ENCODE data around the gene ZKSCAN7.

Gene ZKSCAN7

GRCh38 chr3:44554626-44555592 lies at the start of gene ZKSCAN7:
TSS of gene ZKSCAN7 (plus strand) at chr3:44555193. CDS start at chr3:44557048, 1,855 bp downstream.
- peaks cover 10% of the 10 kb centered on the region for H3K4me1 ChIP-seq (ENCODE audit: control insufficient read depth, insufficient read depth, low read length)
- H3K36me3 ChIP-seq (ENCODE audit: control insufficient read depth, insufficient read depth, low read length, severe bottlenecking) = no peaks in the 10 kb centered on the region
- peak; percentile 77 for DNase-seq (ENCODE audit: low read depth)

GRCh38 chr3:44506556-44506955 lies 48.4 kb upstream of the ZKSCAN7 start:
- H3K4me1 ChIP-seq (ENCODE audit: control insufficient read depth, insufficient read depth, low read length) = peaks cover 16% of the 10 kb centered on the region
- H3K36me3 ChIP-seq (ENCODE audit: control insufficient read depth, insufficient read depth, low read length, severe bottlenecking) = peaks cover 14% of the 10 kb centered on the region
- no peak overlapping the region for H3K4me3 ChIP-seq (ENCODE audit: low read length)
- no peak overlapping the region for H3K9ac ChIP-seq (ENCODE audit: low read length)
- H3K27me3 ChIP-seq (replicated peaks; ENCODE audit: control insufficient read depth, insufficient read depth, low read length) = no peaks in the 10 kb centered on the region
- peaks cover 10% of the 10 kb centered on the region for H3K9me3 ChIP-seq (ENCODE audit: control insufficient read depth, low read length)
- DNase-seq (ENCODE audit: low read depth) = no peak

More at GRCh38 chr3:44554626-44555592, at the start of gene ZKSCAN7:
- peaks cover 17% of the 10 kb centered on the region for H3K9me3 ChIP-seq (ENCODE audit: control insufficient read depth, low read length)
- peak within 1 kb of the TSS; percentile 93 for H3K4me3 ChIP-seq (ENCODE audit: low read length)
- H3K9ac ChIP-seq (ENCODE audit: low read length) = peak within 1 kb of the TSS; percentile 92
- peaks cover 26% of the 10 kb centered on the region for H3K27me3 ChIP-seq (replicated peaks; ENCODE audit: control insufficient read depth, insufficient read depth, low read length)

GRCh38 chr3:44506961-44507360 lies 48.0 kb upstream of the ZKSCAN7 start:
- no peak overlapping the region for H3K4me3 ChIP-seq (ENCODE audit: low read length)
- H3K27me3 ChIP-seq (replicated peaks; ENCODE audit: control insufficient read depth, insufficient read depth, low read length) = no peaks in the 10 kb centered on the region
- peaks cover 12% of the 10 kb centered on the region for H3K36me3 ChIP-seq (ENCODE audit: control insufficient read depth, insufficient read depth, low read length, severe bottlenecking)
- H3K9me3 ChIP-seq (ENCODE audit: control insufficient read depth, low read length) = peaks cover 6% of the 10 kb centered on the region
- DNase-seq (ENCODE audit: low read depth) = no peak
- H3K9ac ChIP-seq (ENCODE audit: low read length) = no peak overlapping the region
- H3K4me1 ChIP-seq (ENCODE audit: control insufficient read depth, insufficient read depth, low read length) = peaks cover 16% of the 10 kb centered on the region

- peaks cover 16% of the 10 kb centered on the region for H3K4me1 ChIP-seq (ENCODE audit: control insufficient read depth, insufficient read depth, low read length)
- H3K9me3 ChIP-seq (ENCODE audit: control insufficient read depth, low read length) = no peaks in the 10 kb centered on the region
- peaks cover 8% of the 10 kb centered on the region for H3K36me3 ChIP-seq (ENCODE audit: control insufficient read depth, insufficient read depth, low read length, severe bottlenecking)
- H3K27me3 ChIP-seq (replicated peaks; ENCODE audit: control insufficient read depth, insufficient read depth, low read length) = no peaks in the 10 kb centered on the region
- peak overlapping the region; percentile 87 for H3K4me3 ChIP-seq (ENCODE audit: low read length)
- peak; percentile 34 for DNase-seq (ENCODE audit: low read depth)
- peak overlapping the region; percentile 85 for H3K9ac ChIP-seq (ENCODE audit: low read length)
These were observed 45.5 kb upstream of the ZKSCAN7 start for GRCh38 chr3:44509393-44509921.

- peak overlapping the region; percentile 85 for H3K9ac ChIP-seq (ENCODE audit: low read length)
- H3K36me3 ChIP-seq (ENCODE audit: control insufficient read depth, insufficient read depth, low read length, severe bottlenecking) = peaks cover 8% of the 10 kb centered on the region
- H3K27me3 ChIP-seq (replicated peaks; ENCODE audit: control insufficient read depth, insufficient read depth, low read length) = no peaks in the 10 kb centered on the region
- DNase-seq (ENCODE audit: low read depth) = no peak
- H3K4me3 ChIP-seq (ENCODE audit: low read length) = peak overlapping the region; percentile 87
- H3K9me3 ChIP-seq (ENCODE audit: control insufficient read depth, low read length) = no peaks in the 10 kb centered on the region
- H3K4me1 ChIP-seq (ENCODE audit: control insufficient read depth, insufficient read depth, low read length) = peaks cover 16% of the 10 kb centered on the region
These were observed 45.0 kb upstream of the ZKSCAN7 start for GRCh38 chr3:44510000-44510368.

- Histone ChIP-seq H3K36me3 (ENCODE audit: control insufficient read depth, insufficient read depth, low read length, severe bottlenecking) (peaks cover 7% of the 10 kb centered on the region), H3K4me3 (ENCODE audit: low read length) (peak overlapping the region; percentile 87)
These were observed 43.8 kb upstream of the ZKSCAN7 start for GRCh38 chr3:44511238-44511566.

GRCh38 chr3:44513513-44513912 lies 41.5 kb upstream of the ZKSCAN7 start:
- peaks cover 14% of the 10 kb centered on the region for H3K27me3 ChIP-seq (replicated peaks; ENCODE audit: control insufficient read depth, insufficient read depth, low read length)
- no peaks in the 10 kb centered on the region for H3K36me3 ChIP-seq (ENCODE audit: control insufficient read depth, insufficient read depth, low read length, severe bottlenecking)
- DNase-seq (ENCODE audit: low read depth) = no peak
- no peak overlapping the region for H3K4me3 ChIP-seq (ENCODE audit: low read length)
- no peaks in the 10 kb centered on the region for H3K9me3 ChIP-seq (ENCODE audit: control insufficient read depth, low read length)
- H3K4me1 ChIP-seq (ENCODE audit: control insufficient read depth, insufficient read depth, low read length) = peaks cover 16% of the 10 kb centered on the region
- no peak overlapping the region for H3K9ac ChIP-seq (ENCODE audit: low read length)

More at GRCh38 chr3:44511238-44511566, 43.8 kb upstream of the ZKSCAN7 start:
- peaks cover 6% of the 10 kb centered on the region for H3K27me3 ChIP-seq (replicated peaks; ENCODE audit: control insufficient read depth, insufficient read depth, low read length)
- peak overlapping the region; percentile 85 for H3K9ac ChIP-seq (ENCODE audit: low read length)
- peaks cover 16% of the 10 kb centered on the region for H3K4me1 ChIP-seq (ENCODE audit: control insufficient read depth, insufficient read depth, low read length)
- peak; percentile 9 for DNase-seq (ENCODE audit: low read depth)
- H3K9me3 ChIP-seq (ENCODE audit: control insufficient read depth, low read length) = no peaks in the 10 kb centered on the region

GRCh38 chr3:44516230-44516629 lies 38.8 kb upstream of the ZKSCAN7 start:
- peaks cover 32% of the 10 kb centered on the region for H3K27me3 ChIP-seq (replicated peaks; ENCODE audit: control insufficient read depth, insufficient read depth, low read length)
- no peaks in the 10 kb centered on the region for H3K9me3 ChIP-seq (ENCODE audit: control insufficient read depth, low read length)
- H3K4me3 ChIP-seq (ENCODE audit: low read length) = no peak overlapping the region
- no peak for DNase-seq (ENCODE audit: low read depth)
- H3K9ac ChIP-seq (ENCODE audit: low read length) = no peak overlapping the region
- no peaks in the 10 kb centered on the region for H3K36me3 ChIP-seq (ENCODE audit: control insufficient read depth, insufficient read depth, low read length, severe bottlenecking)
- peaks cover 3% of the 10 kb centered on the region for H3K4me1 ChIP-seq (ENCODE audit: control insufficient read depth, insufficient read depth, low read length)

GRCh38 chr3:44518782-44519156 lies 36.2 kb upstream of the ZKSCAN7 start:
- Histone ChIP-seq H3K36me3 (ENCODE audit: control insufficient read depth, insufficient read depth, low read length, severe bottlenecking) (no peaks in the 10 kb centered on the region), H3K9ac (ENCODE audit: low read length) (no peak overlapping the region), H3K27me3 (replicated peaks; ENCODE audit: control insufficient read depth, insufficient read depth, low read length) (peaks cover 42% of the 10 kb centered on the region), H3K9me3 (ENCODE audit: control insufficient read depth, low read length) (no peaks in the 10 kb centered on the region), H3K4me1 (ENCODE audit: control insufficient read depth, insufficient read depth, low read length) (no peaks in the 10 kb centered on the region), H3K4me3 (ENCODE audit: low read length) (no peak overlapping the region)
- no peak for DNase-seq (ENCODE audit: low read depth)

- Histone ChIP-seq H3K27me3 (replicated peaks; ENCODE audit: control insufficient read depth, insufficient read depth, low read length) (peaks cover 42% of the 10 kb centered on the region), H3K4me1 (ENCODE audit: control insufficient read depth, insufficient read depth, low read length) (no peaks in the 10 kb centered on the region), H3K9ac (ENCODE audit: low read length) (no peak overlapping the region), H3K36me3 (ENCODE audit: control insufficient read depth, insufficient read depth, low read length, severe bottlenecking) (no peaks in the 10 kb centered on the region), H3K9me3 (ENCODE audit: control insufficient read depth, low read length) (no peaks in the 10 kb centered on the region), H3K4me3 (ENCODE audit: low read length) (no peak overlapping the region)
- DNase-seq (ENCODE audit: low read depth) = no peak
These were observed 33.3 kb upstream of the ZKSCAN7 start for GRCh38 chr3:44521721-44522120.

GRCh38 chr3:44522494-44522933 lies 32.5 kb upstream of the ZKSCAN7 start:
- DNase-seq (ENCODE audit: low read depth) = no peak
- Histone ChIP-seq H3K9me3 (ENCODE audit: control insufficient read depth, low read length) (no peaks in the 10 kb centered on the region), H3K36me3 (ENCODE audit: control insufficient read depth, insufficient read depth, low read length, severe bottlenecking) (no peaks in the 10 kb centered on the region), H3K9ac (ENCODE audit: low read length) (no peak overlapping the region), H3K27me3 (replicated peaks; ENCODE audit: control insufficient read depth, insufficient read depth, low read length) (peaks cover 39% of the 10 kb centered on the region), H3K4me1 (ENCODE audit: control insufficient read depth, insufficient read depth, low read length) (no peaks in the 10 kb centered on the region), H3K4me3 (ENCODE audit: low read length) (no peak overlapping the region)
